ENCODE results near the gene BTD.
A peak's percentile ranks its signal among the peaks of the same experiment; 100 is the strongest.
"Not testable (repeated sequence)": the region's sequence is repeated elsewhere in the genome, so short reads cannot be mapped to it uniquely, and the experiment has no call there.

BTD gene

DNA sequence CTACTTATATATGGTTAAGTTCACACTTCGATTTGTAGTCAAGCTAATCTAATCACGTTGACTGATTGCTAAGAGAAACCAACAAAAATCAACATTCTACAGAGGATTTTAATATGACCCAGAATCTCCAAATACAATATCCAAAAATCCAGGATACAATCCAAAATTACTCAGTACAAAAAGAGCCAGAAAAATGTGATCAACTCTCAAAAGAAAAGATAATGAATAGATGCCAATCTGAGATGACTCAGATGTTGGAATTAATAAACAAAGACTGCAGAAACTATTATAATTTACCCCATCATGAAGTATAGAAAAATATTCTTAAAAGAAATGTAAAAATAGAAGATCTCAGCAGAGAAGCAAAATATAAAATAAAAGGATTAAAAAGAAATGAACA, 22.5 kb upstream of the BTD start:
- Mint-ChIP-seq H3K27ac (ENCODE audit: low read depth) (peak overlapping the region; percentile 8), H3K27me3 (no peaks in the 10 kb centered on the region), H3K9me3 (no peaks in the 10 kb centered on the region), H3K4me1 (peaks cover 8% of the 10 kb centered on the region), H3K36me3 (ENCODE audit: insufficient read depth) (peaks cover 34% of the 10 kb centered on the region), H3K4me3 (no peak overlapping the region)
- DNase-seq (ENCODE audit: low spot score in 2 of 2) (no peak), ATAC-seq (replicated peaks; ENCODE audit: extremely low read depth, poor library complexity, severe bottlenecking) (no peak)

DNA sequence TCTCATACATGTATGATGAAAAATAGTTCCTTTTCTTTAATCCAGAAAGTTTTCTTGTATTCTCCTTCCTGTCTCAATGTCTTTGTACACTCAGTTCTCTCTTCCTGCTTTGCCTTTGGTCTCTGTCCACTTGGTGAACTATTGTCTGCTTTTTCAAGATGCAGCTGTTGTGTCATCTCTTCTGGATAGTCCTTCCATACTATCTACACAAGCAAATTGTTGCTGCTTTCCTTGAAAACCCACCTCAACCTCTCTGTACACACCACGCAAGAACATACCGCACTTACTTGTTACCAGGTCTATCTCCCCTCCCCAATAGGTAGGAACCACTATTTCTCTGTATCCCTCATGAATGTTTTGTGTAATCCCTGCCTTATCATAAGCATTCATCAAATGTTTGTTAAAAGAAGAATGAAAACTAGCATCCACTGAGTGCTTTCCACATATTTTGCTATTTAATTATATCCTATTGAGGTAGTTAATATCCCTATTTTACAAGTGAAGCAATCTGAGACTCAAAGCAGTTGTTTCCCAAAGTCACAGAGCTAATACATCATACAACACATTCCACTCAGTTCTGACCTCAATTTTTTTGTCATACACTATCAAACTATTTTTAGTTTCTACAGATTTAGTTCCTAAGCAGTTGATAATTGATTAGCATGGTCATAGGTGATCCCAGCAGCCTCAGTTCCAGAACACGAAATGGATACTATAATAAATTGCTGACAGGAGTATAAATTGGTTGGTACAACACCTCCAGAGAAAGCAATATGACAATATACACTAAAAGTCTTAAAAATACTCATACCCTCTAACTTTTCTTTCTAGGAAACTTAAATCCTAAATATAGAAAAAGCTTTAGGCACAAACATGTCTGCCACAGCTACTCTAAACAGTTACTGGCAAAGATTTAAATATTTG, 19.8 kb upstream of the BTD start:
- peaks cover 48% of the 10 kb centered on the region for H3K36me3 Mint-ChIP-seq (ENCODE audit: insufficient read depth)
- peaks cover 8% of the 10 kb centered on the region for H3K4me1 Mint-ChIP-seq
- no peak overlapping the region for H3K27ac Mint-ChIP-seq (ENCODE audit: low read depth)
- DNase-seq (ENCODE audit: low spot score in 2 of 2), result no peak
- ATAC-seq (replicated peaks; ENCODE audit: extremely low read depth, poor library complexity, severe bottlenecking), result no peak
- no peak overlapping the region for H3K4me3 Mint-ChIP-seq
- H3K9me3 Mint-ChIP-seq, result no peaks in the 10 kb centered on the region
- no peaks in the 10 kb centered on the region for H3K27me3 Mint-ChIP-seq

DNA sequence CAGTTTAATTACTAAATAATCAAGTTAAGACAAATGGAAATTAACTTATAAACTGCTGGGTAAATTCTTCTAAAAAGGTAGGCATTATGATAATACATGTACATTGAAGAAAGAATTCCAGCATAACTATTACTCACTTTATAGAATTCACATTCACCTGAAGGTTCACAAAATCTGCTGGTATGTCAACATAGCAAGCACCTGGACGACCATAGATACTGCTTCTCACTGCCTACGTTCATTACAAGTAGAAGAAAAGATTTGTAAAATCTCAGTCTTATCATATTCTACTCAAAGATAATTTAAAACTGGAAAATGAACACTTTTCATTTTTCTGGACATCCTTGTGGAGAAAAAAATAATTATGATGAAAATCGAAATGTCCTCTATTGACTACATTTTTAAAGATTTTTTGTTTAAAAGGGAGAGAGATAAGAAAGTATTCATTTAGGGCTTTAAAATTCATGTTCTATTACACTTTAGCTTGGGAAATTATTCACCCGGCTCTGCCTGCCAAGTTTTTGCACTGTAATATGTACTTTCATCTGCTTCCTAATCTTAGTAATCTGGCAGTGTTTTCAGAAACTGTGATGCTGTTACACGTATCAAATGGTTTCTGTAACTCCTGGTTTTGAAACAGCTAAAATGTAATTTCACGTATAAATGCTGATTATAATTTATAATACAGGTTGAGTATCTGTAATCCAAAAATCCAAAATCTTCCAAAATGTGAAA, 16.3 kb upstream of the BTD start:
- no peak overlapping the region for H3K4me3 Mint-ChIP-seq
- ATAC-seq (replicated peaks; ENCODE audit: extremely low read depth, poor library complexity, severe bottlenecking) (no peak), DNase-seq (ENCODE audit: low spot score in 2 of 2) (no peak)
- H3K27me3 Mint-ChIP-seq, result no peaks in the 10 kb centered on the region
- no peaks in the 10 kb centered on the region for H3K9me3 Mint-ChIP-seq
- peaks cover 44% of the 10 kb centered on the region for H3K36me3 Mint-ChIP-seq (ENCODE audit: insufficient read depth)
- no peak overlapping the region for H3K27ac Mint-ChIP-seq (ENCODE audit: low read depth)
- H3K4me1 Mint-ChIP-seq, result peaks cover 5% of the 10 kb centered on the region

DNA sequence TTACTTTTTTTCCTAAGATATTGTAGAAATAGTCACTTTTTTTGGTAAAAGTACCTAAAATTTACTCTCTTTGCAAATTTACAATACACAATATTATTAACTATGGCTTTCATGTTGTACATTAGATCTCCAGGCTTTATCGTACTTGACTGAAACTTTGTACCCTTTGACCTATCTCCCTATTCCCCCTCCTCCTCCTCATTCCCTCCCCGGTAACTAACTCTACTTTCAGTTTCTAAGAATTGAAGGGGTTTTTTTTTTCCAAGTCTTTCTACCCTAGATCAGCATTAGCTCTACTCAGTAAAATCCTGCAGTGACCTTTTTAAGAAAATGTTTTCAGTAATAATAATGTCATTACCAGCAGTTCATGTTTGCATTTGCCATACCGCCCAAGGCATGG, 10.3 kb upstream of the BTD start:
- no peak overlapping the region for H3K27ac Mint-ChIP-seq (ENCODE audit: low read depth)
- no peaks in the 10 kb centered on the region for H3K4me1 Mint-ChIP-seq
- peaks cover 23% of the 10 kb centered on the region for H3K36me3 Mint-ChIP-seq (ENCODE audit: insufficient read depth)
- H3K4me3 Mint-ChIP-seq, result no peak overlapping the region
- DNase-seq (ENCODE audit: low spot score in 2 of 2) (no peak), ATAC-seq (replicated peaks; ENCODE audit: extremely low read depth, poor library complexity, severe bottlenecking) (no peak)
- H3K27me3 Mint-ChIP-seq, result no peaks in the 10 kb centered on the region
- H3K9me3 Mint-ChIP-seq, result no peaks in the 10 kb centered on the region

DNA sequence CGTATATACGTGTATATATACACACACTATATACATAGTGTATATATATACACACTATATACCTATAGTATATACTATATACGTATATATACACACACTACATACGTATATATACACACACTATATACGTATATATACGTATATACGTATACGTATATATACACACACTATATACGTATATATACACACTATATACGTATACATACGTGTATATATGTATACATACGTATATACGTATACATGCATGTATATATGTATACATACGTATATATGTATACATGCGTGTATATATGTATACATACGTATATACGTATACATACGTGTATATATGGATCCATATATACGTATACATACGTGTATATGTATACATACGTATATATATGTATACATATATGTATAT, 9.6 kb upstream of the BTD start:
- Mint-ChIP-seq H3K4me3 (no peak overlapping the region), H3K4me1 (peaks cover under 1% of the 10 kb centered on the region), H3K36me3 (ENCODE audit: insufficient read depth) (peaks cover 25% of the 10 kb centered on the region), H3K9me3 (no peaks in the 10 kb centered on the region), H3K27me3 (no peaks in the 10 kb centered on the region), H3K27ac (ENCODE audit: low read depth) (no peak overlapping the region)
- no peak for ATAC-seq (replicated peaks; ENCODE audit: extremely low read depth, poor library complexity, severe bottlenecking)
- no peak for DNase-seq (ENCODE audit: low spot score in 2 of 2)

DNA sequence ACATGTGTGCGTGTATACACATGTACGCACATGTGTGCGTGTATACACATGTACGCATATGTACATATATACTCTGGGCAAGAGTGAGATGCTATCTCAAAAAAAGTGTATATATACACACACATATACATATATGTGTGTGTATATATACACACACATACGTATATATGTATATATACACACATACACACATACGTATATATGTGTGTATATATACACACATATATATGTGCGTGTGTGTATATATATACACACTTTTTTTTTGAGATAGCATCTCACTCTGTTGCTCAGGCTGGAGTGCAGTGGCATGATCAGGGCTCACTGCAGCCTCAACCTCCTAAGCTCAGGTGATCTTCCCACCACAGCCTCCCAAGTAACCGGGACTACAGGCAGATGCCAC, 8.6 kb upstream of the BTD start:
- Mint-ChIP-seq H3K27me3 (no peaks in the 10 kb centered on the region), H3K27ac (ENCODE audit: low read depth) (no peak overlapping the region), H3K36me3 (ENCODE audit: insufficient read depth) (peaks cover 35% of the 10 kb centered on the region), H3K4me1 (peaks cover 9% of the 10 kb centered on the region), H3K4me3 (no peak overlapping the region), H3K9me3 (no peaks in the 10 kb centered on the region)
- no peak for DNase-seq (ENCODE audit: low spot score in 2 of 2)
- ATAC-seq (replicated peaks; ENCODE audit: extremely low read depth, poor library complexity, severe bottlenecking), result no peak

DNA sequence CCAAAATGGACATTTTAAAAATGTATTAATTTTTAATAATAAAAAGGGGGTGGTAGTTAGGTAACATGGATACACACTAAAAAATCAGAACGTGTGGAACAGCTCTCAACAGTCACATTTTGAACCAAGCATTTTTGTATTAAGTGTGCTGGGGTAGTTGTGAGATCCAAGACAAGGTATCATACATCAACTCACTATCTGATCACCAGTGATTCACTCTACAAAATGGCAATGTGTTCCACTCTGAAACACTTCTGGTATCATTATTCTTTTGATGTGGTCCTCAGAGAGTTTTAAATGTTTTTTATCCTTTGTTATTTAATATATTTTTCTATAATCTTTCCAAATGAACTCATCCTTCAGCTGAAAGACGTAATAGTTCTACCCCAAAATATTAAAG, 5.6 kb upstream of the BTD start:
- Mint-ChIP-seq H3K36me3 (ENCODE audit: insufficient read depth) (peaks cover 35% of the 10 kb centered on the region), H3K27me3 (no peaks in the 10 kb centered on the region), H3K27ac (ENCODE audit: low read depth) (no peak overlapping the region), H3K9me3 (no peaks in the 10 kb centered on the region), H3K4me3 (no peak overlapping the region), H3K4me1 (peaks cover 36% of the 10 kb centered on the region)
- ATAC-seq (replicated peaks; ENCODE audit: extremely low read depth, poor library complexity, severe bottlenecking) (no peak), DNase-seq (ENCODE audit: low spot score in 2 of 2) (no peak)

DNA sequence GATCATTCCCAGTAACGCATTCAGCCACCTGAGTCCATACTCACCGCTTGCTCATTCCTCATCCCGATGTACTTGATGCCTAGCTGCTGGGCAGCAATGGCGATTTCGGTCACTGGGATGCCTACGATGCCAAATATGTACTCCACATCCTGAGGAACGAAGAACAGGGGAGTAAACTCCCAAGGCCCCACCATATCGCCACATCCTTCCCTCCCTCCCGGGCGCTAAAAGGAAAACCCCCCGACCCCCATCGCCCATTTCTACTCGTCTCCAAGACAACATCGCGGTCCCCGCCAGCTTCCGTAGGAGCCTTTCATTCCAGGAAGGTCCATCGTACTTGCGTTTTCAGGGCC, 523 bp upstream of the BTD start:
- peaks cover 63% of the 10 kb centered on the region for H3K4me1 Mint-ChIP-seq
- ATAC-seq (replicated peaks; ENCODE audit: extremely low read depth, poor library complexity, severe bottlenecking) (no peak), DNase-seq (ENCODE audit: low spot score in 2 of 2) (no peak)
- H3K27me3 Mint-ChIP-seq, result no peaks in the 10 kb centered on the region
- H3K4me3 Mint-ChIP-seq, result peak overlapping the region; percentile 99
- H3K27ac Mint-ChIP-seq (ENCODE audit: low read depth), result peak overlapping the region; percentile 96
- no peaks in the 10 kb centered on the region for H3K9me3 Mint-ChIP-seq
- H3K36me3 Mint-ChIP-seq (ENCODE audit: insufficient read depth), result peaks cover 41% of the 10 kb centered on the region

DNA sequence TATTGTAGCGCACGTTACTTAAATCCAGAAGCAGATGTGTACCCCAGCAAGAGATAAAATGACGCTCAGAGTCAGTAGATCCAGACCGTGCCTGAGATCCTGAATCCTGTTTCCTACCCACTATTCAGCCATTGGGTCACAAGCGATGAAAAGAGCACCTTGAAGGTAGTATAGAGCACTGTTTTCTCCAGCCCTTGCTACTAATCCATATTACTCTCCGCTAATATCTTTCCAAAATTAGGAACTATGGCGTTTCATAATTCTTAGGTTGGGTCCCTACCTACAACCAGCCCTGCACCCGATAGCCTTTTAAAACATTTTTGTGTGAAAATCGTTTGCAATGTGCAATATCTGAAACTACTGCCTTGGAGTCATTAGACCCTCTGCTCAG, 596 bp downstream of the BTD start:
- ATAC-seq (replicated peaks; ENCODE audit: extremely low read depth, poor library complexity, severe bottlenecking) (no peak), DNase-seq (ENCODE audit: low spot score in 2 of 2) (no peak)
- Mint-ChIP-seq H3K36me3 (ENCODE audit: insufficient read depth) (peaks cover 35% of the 10 kb centered on the region), H3K4me1 (peaks cover 61% of the 10 kb centered on the region), H3K9me3 (no peaks in the 10 kb centered on the region), H3K27ac (ENCODE audit: low read depth) (peak overlapping the region; percentile 96), H3K27me3 (no peaks in the 10 kb centered on the region), H3K4me3 (peak overlapping the region; percentile 99)

DNA sequence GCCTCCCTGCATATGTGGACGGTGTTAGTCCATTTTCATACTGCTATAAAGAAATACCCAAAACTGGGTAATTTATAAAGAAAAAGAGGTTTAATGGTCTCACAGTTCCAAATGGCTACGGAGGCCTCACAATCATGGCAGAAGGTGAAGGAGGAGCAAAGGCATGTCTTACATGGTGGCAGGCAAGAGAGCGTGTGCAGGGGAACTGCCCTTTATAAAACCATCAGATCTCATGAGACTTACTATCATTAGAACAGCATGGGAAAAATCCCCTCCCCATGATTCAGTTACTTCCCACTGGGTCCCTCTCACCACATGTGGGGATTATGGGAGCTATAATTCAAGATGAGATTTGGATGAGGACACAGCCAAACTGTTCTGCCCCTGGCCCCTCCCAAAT, 1.3 kb downstream of the BTD start:
- not testable (repeated sequence) for H3K9me3 Mint-ChIP-seq
- H3K4me3 Mint-ChIP-seq, result peak overlapping the region; percentile 99

DNA sequence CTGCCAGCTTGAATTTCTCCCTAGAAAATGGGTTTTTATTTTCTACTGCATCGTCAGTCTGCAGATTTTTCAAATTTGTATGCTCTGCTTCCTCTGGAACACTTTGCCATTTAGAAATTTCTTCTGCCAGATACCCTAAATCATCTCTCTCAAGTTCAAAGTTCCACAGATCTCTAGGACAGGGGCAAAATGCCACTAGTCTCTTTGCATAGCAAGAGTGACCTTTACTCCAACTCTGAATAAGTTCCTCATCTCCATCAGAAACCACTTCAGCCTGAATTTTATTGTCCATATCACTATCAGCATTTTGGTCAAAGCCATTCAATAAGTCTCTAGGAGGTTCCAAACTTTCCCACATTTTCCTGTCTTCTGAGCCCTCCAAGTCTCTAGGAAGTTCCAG, 3.0 kb downstream of the BTD start:
- not testable (repeated sequence) for ATAC-seq (replicated peaks; ENCODE audit: extremely low read depth, poor library complexity, severe bottlenecking); H3K27ac Mint-ChIP-seq (ENCODE audit: low read depth)
- peaks cover 40% of the 10 kb centered on the region for H3K4me1 Mint-ChIP-seq

More for the DNA sequence above, 1.3 kb downstream of the BTD start:
- peaks cover 29% of the 10 kb centered on the region for H3K36me3 Mint-ChIP-seq (ENCODE audit: insufficient read depth)
- not testable (repeated sequence) for H3K27me3 Mint-ChIP-seq; DNase-seq (ENCODE audit: low spot score in 2 of 2); ATAC-seq (replicated peaks; ENCODE audit: extremely low read depth, poor library complexity, severe bottlenecking)
- H3K4me1 Mint-ChIP-seq, result peaks cover 54% of the 10 kb centered on the region
- H3K27ac Mint-ChIP-seq (ENCODE audit: low read depth), result peak overlapping the region; percentile 96

DNA sequence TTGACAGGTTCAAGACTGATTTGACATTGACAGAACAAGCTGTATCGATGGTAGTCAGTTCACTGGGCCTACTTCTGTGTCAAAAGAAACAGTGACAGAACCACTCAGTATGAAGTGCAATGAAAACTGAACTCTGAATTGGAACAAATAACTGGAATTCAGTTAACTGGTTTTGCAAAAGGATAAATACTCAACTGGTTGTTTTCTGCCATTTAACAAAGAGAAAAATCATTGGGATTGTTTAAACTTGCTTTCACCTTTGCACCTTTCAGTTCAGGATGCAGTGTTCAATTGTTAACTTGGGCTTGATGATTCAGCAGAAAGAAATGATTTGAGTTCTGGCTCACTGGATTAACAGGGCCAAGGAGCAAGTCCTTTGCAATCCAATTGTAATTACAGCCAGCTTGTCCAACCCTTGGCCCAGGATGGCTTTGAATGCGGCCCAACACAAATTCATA, 4.9 kb downstream of the BTD start:
- no peak for ATAC-seq (replicated peaks; ENCODE audit: extremely low read depth, poor library complexity, severe bottlenecking)
- Mint-ChIP-seq H3K4me3 (no peak overlapping the region), H3K27ac (ENCODE audit: low read depth) (no peak overlapping the region), H3K36me3 (ENCODE audit: insufficient read depth) (peaks cover 9% of the 10 kb centered on the region), H3K9me3 (no peaks in the 10 kb centered on the region), H3K4me1 (peaks cover 22% of the 10 kb centered on the region), H3K27me3 (no peaks in the 10 kb centered on the region)
- DNase-seq (ENCODE audit: low spot score in 2 of 2), result no peak

More for the DNA sequence above, 3.0 kb downstream of the BTD start:
- H3K36me3 Mint-ChIP-seq (ENCODE audit: insufficient read depth), result peaks cover 17% of the 10 kb centered on the region
- H3K4me3 Mint-ChIP-seq; DNase-seq (ENCODE audit: low spot score in 2 of 2); H3K9me3 Mint-ChIP-seq; H3K27me3 Mint-ChIP-seq: not testable (repeated sequence)

Data from central memory CD8-positive, alpha-beta T cell (primary cell).